Measurements from ENCODE around the gene CCNY.

DNA sequence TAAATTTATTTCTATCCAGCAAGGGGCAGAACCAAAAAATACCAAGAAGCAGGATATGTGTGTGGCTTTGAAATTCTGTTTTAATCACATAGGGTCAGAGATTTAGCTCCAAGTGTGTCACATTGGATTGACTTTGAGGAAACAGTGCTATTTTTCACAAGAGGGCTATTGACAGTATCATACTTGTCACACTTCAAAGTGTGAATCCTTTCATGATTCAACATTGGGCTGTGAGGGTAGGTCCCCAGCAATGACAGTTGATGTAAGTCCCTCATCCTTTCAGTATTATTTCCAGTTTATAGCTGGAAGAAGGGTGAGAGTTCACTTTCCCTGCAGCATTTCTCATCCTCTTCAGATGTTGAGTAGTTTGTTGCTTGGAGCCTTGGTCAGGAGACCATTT lies 7.4 kb downstream of the CCNY start:
- TF ChIP-seq, protein P1, sequence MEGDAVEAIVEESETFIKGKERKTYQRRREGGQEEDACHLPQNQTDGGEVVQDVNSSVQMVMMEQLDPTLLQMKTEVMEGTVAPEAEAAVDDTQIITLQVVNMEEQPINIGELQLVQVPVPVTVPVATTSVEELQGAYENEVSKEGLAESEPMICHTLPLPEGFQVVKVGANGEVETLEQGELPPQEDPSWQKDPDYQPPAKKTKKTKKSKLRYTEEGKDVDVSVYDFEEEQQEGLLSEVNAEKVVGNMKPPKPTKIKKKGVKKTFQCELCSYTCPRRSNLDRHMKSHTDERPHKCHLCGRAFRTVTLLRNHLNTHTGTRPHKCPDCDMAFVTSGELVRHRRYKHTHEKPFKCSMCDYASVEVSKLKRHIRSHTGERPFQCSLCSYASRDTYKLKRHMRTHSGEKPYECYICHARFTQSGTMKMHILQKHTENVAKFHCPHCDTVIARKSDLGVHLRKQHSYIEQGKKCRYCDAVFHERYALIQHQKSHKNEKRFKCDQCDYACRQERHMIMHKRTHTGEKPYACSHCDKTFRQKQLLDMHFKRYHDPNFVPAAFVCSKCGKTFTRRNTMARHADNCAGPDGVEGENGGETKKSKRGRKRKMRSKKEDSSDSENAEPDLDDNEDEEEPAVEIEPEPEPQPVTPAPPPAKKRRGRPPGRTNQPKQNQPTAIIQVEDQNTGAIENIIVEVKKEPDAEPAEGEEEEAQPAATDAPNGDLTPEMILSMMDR (IDR thresholded peaks at IDR 0.05), result no peak
- TF ChIP-seq POLR2A (IDR thresholded peaks at IDR 0.05), result no peak
